ENCODE data around the gene MYO1D.

Gene MYO1D

DNA sequence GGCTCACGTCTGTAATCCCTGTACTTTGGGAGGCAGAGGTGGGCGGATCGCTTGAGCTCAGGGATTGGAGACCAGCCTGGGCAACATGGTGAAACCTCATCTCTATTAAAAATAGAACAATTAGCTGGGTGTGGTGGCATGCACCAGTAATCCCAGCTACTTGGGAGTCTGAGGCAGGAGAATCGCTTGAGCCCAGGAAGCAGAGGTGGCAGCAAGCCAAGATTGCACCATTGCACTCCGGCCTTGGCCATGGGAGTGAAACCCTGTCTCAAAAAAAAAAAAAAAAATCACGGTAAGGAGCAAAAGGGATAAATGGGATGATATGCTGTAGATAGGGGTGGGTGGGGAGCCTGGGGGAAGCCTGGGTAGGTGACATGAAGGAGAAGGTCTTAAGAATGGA, 30.7 kb upstream of the MYO1D start:
- no peak overlapping the region for H3K4me3 ChIP-seq (ENCODE audit: low read length)
- no peak for DNase-seq (ENCODE audit: low read depth)
- TF ChIP-seq, protein P1, sequence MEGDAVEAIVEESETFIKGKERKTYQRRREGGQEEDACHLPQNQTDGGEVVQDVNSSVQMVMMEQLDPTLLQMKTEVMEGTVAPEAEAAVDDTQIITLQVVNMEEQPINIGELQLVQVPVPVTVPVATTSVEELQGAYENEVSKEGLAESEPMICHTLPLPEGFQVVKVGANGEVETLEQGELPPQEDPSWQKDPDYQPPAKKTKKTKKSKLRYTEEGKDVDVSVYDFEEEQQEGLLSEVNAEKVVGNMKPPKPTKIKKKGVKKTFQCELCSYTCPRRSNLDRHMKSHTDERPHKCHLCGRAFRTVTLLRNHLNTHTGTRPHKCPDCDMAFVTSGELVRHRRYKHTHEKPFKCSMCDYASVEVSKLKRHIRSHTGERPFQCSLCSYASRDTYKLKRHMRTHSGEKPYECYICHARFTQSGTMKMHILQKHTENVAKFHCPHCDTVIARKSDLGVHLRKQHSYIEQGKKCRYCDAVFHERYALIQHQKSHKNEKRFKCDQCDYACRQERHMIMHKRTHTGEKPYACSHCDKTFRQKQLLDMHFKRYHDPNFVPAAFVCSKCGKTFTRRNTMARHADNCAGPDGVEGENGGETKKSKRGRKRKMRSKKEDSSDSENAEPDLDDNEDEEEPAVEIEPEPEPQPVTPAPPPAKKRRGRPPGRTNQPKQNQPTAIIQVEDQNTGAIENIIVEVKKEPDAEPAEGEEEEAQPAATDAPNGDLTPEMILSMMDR (IDR thresholded peaks at IDR 0.05; ENCODE audit: insufficient read depth, low read depth, low read length, missing control alignments), result no peak

DNA sequence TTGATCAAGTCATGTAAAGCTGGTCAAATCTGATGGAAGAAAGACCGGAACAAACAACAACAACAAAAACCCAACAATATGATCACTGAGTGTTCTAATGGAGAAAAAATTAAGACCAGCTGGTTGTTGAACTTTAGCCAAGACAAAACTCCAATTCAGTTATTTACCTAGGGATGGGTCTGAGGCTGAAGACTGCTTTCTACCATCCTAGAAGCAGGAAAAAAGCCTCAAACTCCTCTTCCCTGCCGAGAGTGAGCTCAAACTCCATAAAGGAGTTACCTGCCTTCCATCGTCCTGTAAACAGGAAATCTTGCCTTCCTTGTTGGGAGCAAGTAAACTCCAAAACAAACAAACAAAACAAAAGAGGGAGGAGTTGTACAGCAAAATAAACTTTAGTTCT, 28.0 kb upstream of the MYO1D start:
- no peak for DNase-seq (ENCODE audit: low read depth)
- TF ChIP-seq, protein P1 (IDR thresholded peaks at IDR 0.05; ENCODE audit: insufficient read depth, low read depth, low read length, missing control alignments), result no peak
- H3K4me3 ChIP-seq (ENCODE audit: low read length), result no peak overlapping the region

DNA sequence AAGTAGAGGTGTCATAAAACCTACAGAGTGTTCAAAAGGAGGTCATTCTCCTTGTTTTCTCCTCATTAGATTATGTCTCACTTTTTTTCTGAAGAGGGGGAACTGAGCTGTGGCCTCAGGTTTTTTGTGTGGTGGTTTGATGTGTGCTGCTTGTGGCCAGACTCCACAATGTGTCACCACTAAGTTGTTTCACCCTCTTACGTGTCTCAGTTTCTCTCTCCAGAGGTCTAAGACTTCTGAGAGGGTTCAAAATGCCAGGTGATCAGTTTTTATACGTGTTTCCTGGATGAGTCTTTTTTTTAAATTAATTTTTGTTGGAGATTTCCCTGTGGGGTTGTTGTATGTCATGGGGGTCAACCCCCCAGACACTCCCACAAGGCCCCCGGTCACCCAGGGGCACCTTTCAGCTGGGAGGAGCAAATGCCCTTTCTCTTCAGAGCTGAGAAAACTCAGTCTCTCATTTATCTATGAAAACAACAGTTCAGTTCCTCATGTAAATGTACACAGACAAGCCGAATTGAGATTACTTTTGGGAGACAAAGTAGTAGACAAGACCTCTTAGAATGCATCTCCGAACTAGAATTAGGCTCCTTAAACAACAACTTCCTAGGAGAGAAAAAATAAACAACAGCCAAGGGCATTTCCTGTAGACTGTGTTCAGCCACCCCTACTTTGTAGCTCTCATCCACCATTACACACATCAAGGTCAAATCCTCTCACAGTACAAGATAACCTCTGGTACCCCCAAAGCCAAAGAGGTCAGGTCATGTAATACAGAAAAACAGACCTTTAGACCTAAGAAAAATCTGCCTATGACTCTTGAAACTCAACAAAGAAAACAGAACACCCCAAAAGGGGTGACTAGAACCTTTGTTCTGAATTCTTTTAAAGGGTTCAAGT, 27.1 kb upstream of the MYO1D start:
- DNase-seq (ENCODE audit: low read depth), result no peak
- TF ChIP-seq, protein P1 (IDR thresholded peaks at IDR 0.05; ENCODE audit: insufficient read depth, low read depth, low read length, missing control alignments), result no peak
- no peak overlapping the region for H3K4me3 ChIP-seq (ENCODE audit: low read length)

DNA sequence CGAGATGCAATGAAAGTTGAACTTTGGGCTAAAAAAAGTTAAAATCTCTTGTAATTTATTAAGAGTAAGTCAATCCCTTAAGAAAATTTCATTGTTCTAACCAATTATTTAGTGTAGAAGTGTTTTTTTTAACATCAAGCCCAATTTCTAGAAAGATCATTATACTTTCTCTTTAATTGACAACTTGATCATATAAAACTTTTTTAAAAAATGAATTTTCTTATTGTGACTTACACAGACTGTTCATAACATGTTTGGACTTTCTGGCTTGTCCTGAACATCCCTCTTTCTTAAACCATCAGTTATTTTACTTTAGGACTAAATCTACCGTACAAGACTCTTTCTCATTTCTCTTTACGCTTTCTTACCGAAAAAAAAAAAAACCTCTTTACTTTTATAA, 24.8 kb upstream of the MYO1D start:
- TF ChIP-seq, protein P1 (IDR thresholded peaks at IDR 0.05; ENCODE audit: insufficient read depth, low read depth, low read length, missing control alignments), result no peak

DNA sequence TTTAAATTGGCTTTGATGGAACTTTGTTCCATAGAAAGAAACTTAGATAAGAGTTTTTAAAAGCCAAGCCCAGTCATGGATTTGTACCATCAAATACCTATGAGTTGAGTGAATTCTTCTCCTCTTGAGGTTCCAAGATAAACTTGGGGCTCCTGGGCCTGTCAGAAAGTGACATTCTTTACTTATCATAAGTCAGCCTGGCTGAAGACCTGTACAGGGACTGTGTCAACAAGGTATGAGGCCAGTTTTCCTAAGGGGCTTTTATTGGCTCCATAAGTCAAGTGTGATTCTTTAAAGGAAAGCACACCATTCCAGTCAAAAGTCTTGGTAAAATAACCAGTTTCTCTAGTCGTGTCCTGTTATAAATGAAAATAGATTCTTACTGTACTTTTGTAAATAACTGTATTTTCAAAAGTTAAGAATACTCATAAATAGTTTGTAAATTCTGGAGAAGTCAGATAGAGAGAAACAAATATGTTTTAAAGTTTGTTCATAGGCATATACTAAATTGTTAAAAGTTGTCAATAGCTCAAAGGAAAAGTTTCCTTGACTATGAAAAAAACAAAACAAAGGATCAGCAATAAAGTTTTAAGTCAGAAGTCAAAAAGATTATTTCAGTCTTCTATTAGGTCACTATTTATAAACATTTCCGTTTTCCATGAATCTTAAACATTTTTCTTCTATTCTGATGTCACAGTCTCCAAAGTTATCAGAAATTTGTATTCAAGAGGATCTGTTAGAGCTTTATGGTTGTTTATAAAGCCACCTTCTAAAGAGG, 22.5 kb upstream of the MYO1D start:
- no peak for DNase-seq (ENCODE audit: low read depth)
- TF ChIP-seq, protein P1 (IDR thresholded peaks at IDR 0.05; ENCODE audit: insufficient read depth, low read depth, low read length, missing control alignments), result no peak
- H3K4me3 ChIP-seq (ENCODE audit: low read length), result no peak overlapping the region

More for the DNA sequence above, 24.8 kb upstream of the MYO1D start:
- no peak overlapping the region for H3K4me3 ChIP-seq (ENCODE audit: low read length)
- no peak for DNase-seq (ENCODE audit: low read depth)

DNA sequence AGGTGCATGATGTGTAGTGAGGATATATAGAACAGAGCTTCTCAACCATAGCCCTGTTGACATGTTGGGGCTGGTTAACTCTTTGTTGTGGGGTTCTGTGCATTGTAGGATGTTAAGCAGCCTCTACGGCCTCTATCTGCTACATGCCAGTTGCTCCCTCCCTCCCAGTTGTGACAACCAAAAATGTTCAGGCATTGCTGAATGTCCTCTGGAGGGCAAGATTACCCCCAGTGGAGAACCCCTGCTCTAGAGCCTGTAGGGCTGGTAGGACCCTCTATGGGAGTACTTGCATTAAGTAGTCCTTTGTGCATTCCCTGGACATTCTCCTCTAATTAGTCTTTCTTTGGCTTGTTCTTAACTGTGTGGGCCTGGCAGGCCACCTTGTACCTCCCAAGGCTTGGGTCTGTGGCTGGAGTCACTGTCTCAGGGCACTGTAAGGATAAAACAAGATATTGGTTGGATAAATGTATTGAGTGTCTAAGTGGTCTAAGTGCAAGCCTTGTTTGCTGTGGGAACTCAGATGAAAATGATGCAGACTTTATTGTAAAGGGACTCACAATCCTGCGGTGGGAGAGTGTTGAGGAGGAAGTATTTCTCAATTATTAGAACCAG, 19.8 kb upstream of the MYO1D start:
- DNase-seq (ENCODE audit: low read depth), result no peak
- no peak overlapping the region for H3K4me3 ChIP-seq (ENCODE audit: low read length)
- TF ChIP-seq, protein P1 (IDR thresholded peaks at IDR 0.05; ENCODE audit: insufficient read depth, low read depth, low read length, missing control alignments), result no peak

All from epithelial cell of esophagus (primary cell).